SU-DHL-6 (cell line): ENCODE results near the gene RAET1L.

Experiments used
- CTCF ChIP-seq: fragments of 200-600 bp; sonication (generic); IDR thresholded peaks from one replicate; pipeline ENCODE4 v1.5.1; 2017; ENCODE audit warnings: antibody characterized with exemption, mild to moderate bottlenecking, low read length, moderate library complexity; ENCODE audit not compliant: insufficient read depth, poor library complexity, severe bottlenecking
- EZH2phosphoT487 ChIP-seq: fragments of 200-600 bp; sonication (generic), shearing (Covaris generic); conservative IDR thresholded peaks from 2 replicates; pipeline ENCODE4 v1.6.1; 2018; ENCODE audit warnings: mild to moderate bottlenecking, antibody characterized with exemption, low read length, moderate library complexity, mixed read lengths

GRCh38 chr6:150053450-150053849, 28.1 kb upstream of the RAET1L start:
- TF ChIP-seq CTCF = no peak
- TF ChIP-seq EZH2phosphoT487 = no peak
